HepG2 (cell line): ENCODE results near the gene GAL3ST2. TPM values are rescaled to one million over a fixed set of nuclear protein-coding genes. Genes with fewer than 3 reads are reported as not detected.
A peak's percentile ranks its signal among the peaks of the same experiment; 100 is the strongest.

ENCODE experiments used
- AGO2 ChIP-seq: fragments of 200-400 bp; formaldehyde crosslinking; optimal IDR thresholded peaks from 2 replicates; pipeline ENCODE3; 2017; ENCODE audit warnings: mild to moderate bottlenecking, low read depth, low read length, moderate library complexity
- FOSL1 ChIP-seq: sonication (generic); formaldehyde crosslinking; IDR thresholded peaks from 2 replicates; pipeline ENCODE4 v1.9.0; 2021; ENCODE audit warnings: missing genetic modification reagents, borderline replicate concordance
- GABPA ChIP-seq, 2 experiments: IDR thresholded peaks; 2 replicates each; pipeline ENCODE4 v1.6.1; 2011 to 2016; ENCODE audit warnings: low read depth in 2 of 2, low read length in 1 of 2, missing biosample characterization in 1 of 2, missing genetic modification characterization in 1 of 2
- PHF20 ChIP-seq: sonication (generic); formaldehyde crosslinking; IDR thresholded peaks from 2 replicates; pipeline ENCODE4 v1.5.0; 2020; ENCODE audit warnings: mild to moderate bottlenecking, missing genetic modification reagents
- SALL1 ChIP-seq: sonication (generic); formaldehyde crosslinking; IDR thresholded peaks from 2 replicates; pipeline ENCODE4 v1.8.0; 2022; ENCODE audit warnings: mild to moderate bottlenecking, missing genetic modification reagents
- ZFP90 ChIP-seq: sonication (generic); formaldehyde crosslinking; IDR thresholded peaks from 2 replicates; pipeline ENCODE4 v1.8.0; 2022; ENCODE audit warnings: missing genetic modification reagents, mild to moderate bottlenecking, inconsistent platforms, borderline replicate concordance
- ZNF260 ChIP-seq: sonication (generic); formaldehyde crosslinking; IDR thresholded peaks from 2 replicates; pipeline ENCODE4 v1.4.0; 2020; ENCODE audit warnings: missing genetic modification reagents, low read depth, mild to moderate bottlenecking, borderline replicate concordance
- ZNF263 ChIP-seq: sonication (generic); formaldehyde crosslinking; IDR thresholded peaks from 2 replicates; pipeline ENCODE4 v1.4.0; 2020; ENCODE audit warnings: missing genetic modification reagents
- ZNF292 ChIP-seq: sonication (generic); formaldehyde crosslinking; IDR thresholded peaks from 2 replicates; pipeline ENCODE4 v1.8.1; 2022; ENCODE audit warnings: mild to moderate bottlenecking, low read depth, missing genetic modification reagents, borderline replicate concordance
- ZNF343 ChIP-seq: sonication (generic); formaldehyde crosslinking; IDR thresholded peaks from 2 replicates; pipeline ENCODE4 v1.4.0; 2020; ENCODE audit warnings: mild to moderate bottlenecking, missing genetic modification reagents
- ZNF776 ChIP-seq: sonication (generic); formaldehyde crosslinking; IDR thresholded peaks from 2 replicates; pipeline ENCODE4 v1.4.0; 2020; ENCODE audit warnings: mild to moderate bottlenecking, missing genetic modification reagents
- polyA plus RNA-seq, 8 experiments: library from polyadenylated mRNA; depleted of rRNA in 3 of 8; stranded (reverse) in 7 of 8; unstranded in 1 of 8; fragments of >200 nt; fragmentation: Illumina TruSeq in 4 of 8; extraction: Trizol in 4 of 8; gene quantifications; 2 replicates each; pipeline versions ENCODE4 v1.2.1 to v1.2.3, GENCODE V29; 2011 to 2016; ENCODE audit warnings: low read depth in 4 of 8, missing spikeins in 1 of 8, mixed read lengths in 1 of 8; ENCODE audit not compliant: insufficient read depth in 1 of 8
- total RNA-seq, 5 experiments: library from RNA; depleted of rRNA; stranded (reverse); fragments of >200 nt; fragmentation: Illumina TruSeq; extraction: Trizol; gene quantifications; 2 replicates each; pipeline ENCODE4 v1.2.3, GENCODE V29; 2016; ENCODE audit warnings: low read depth in 1 of 5
- TF ChIP-seq, protein P1 (sequence below): sonication (generic); formaldehyde crosslinking; conservative IDR thresholded peaks from 2 replicates; pipeline ENCODE4 v1.4.0; 2020; ENCODE audit warnings: mild to moderate bottlenecking, missing genetic modification reagents, moderate library complexity
- TF ChIP-seq, protein P2 (sequence below): IDR thresholded peaks from 2 replicates; pipeline ENCODE4 v1.6.1; 2016; ENCODE audit warnings: mild to moderate bottlenecking, missing biosample characterization, missing genetic modification reagents
- TF ChIP-seq, protein P3 (sequence below): sonication (generic); formaldehyde crosslinking; IDR thresholded peaks from 2 replicates; pipeline ENCODE4 v1.5.0; 2020; ENCODE audit warnings: mild to moderate bottlenecking, missing genetic modification reagents
- TF ChIP-seq, protein P4 (sequence below): sonication (generic); formaldehyde crosslinking; IDR thresholded peaks from 2 replicates; pipeline ENCODE4 v1.4.0; 2020; ENCODE audit warnings: mild to moderate bottlenecking, missing genetic modification reagents
- TF ChIP-seq, protein P5 (sequence below): sonication (generic); formaldehyde crosslinking; IDR thresholded peaks from 2 replicates; pipeline ENCODE4 v1.4.0; 2020; ENCODE audit warnings: missing genetic modification reagents
- TF ChIP-seq, protein P6 (sequence below): sonication (generic); formaldehyde crosslinking; IDR thresholded peaks from 2 replicates; pipeline ENCODE4 v1.5.1; 2020; ENCODE audit warnings: missing genetic modification reagents, mild to moderate bottlenecking, borderline replicate concordance

GAL3ST2 gene
- total and polyA plus RNA-seq, 2 of the 13 experiments (the other 11 are each of a cell fraction or from before 2014, with no cell fraction given), result 0.17 to 0.20 TPM

DNA sequence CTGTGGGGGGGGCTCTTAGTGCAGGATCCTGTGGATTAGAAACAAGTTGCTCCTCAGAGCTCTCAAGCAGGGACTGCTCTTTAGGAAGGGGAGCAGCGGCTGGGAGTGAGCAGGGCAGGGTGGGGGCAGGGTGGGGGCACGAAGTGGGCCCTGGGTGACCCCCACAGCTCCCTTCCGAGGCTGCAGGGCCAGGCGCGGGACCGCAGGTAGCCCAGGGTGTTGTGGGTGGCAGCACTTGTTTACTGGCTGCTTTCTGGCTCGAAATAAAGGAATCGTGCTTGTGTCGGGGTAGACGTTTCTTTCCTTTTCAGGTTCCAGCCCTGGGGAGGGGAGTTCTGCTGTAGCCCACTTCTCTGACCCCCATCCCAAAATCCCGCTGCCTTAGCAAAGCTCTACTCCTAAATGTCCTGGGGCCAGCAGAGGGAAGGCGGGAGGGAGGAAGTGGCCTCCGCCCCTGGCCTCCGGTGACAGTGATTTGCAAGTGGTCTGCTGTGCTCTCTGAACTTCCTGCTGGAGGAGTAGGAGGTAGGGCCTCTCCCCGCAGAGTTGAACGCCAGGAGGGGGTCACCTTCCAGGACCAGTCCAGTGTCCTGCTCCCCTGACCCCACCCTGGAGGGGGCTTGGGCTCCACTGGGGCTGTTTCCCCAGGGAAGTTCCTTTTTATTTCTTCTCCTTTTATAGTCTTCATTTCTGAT lies 40.7 kb downstream of the GAL3ST2 start (continued):
- TF ChIP-seq AGO2 (no peak), FOSL1 (CRISPR knock-in tag) (no peak), GABPA (IDR thresholded peaks at IDR 0.05; ENCODE audit: low read depth, low read length) (no peak), GABPA (CRISPR knock-in tag; IDR thresholded peaks at IDR 0.05; ENCODE audit: low read depth) (peak; percentile 49; the same call in 1 of the 2 replicates), ZNF776 (CRISPR knock-in tag) (no peak), ZNF260 (CRISPR knock-in tag) (no peak), SALL1 (peak; percentile 43), ZFP90 (CRISPR knock-in tag) (no peak), ZNF292 (no peak), ZNF263 (CRISPR knock-in tag) (peak; percentile 68), ZNF343 (CRISPR knock-in tag) (no peak), PHF20 (CRISPR knock-in tag) (no peak)
- TF ChIP-seq, protein P1, sequence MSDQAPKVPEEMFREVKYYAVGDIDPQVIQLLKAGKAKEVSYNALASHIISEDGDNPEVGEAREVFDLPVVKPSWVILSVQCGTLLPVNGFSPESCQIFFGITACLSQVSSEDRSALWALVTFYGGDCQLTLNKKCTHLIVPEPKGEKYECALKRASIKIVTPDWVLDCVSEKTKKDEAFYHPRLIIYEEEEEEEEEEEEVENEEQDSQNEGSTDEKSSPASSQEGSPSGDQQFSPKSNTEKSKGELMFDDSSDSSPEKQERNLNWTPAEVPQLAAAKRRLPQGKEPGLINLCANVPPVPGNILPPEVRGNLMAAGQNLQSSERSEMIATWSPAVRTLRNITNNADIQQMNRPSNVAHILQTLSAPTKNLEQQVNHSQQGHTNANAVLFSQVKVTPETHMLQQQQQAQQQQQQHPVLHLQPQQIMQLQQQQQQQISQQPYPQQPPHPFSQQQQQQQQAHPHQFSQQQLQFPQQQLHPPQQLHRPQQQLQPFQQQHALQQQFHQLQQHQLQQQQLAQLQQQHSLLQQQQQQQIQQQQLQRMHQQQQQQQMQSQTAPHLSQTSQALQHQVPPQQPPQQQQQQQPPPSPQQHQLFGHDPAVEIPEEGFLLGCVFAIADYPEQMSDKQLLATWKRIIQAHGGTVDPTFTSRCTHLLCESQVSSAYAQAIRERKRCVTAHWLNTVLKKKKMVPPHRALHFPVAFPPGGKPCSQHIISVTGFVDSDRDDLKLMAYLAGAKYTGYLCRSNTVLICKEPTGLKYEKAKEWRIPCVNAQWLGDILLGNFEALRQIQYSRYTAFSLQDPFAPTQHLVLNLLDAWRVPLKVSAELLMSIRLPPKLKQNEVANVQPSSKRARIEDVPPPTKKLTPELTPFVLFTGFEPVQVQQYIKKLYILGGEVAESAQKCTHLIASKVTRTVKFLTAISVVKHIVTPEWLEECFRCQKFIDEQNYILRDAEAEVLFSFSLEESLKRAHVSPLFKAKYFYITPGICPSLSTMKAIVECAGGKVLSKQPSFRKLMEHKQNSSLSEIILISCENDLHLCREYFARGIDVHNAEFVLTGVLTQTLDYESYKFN (CRISPR knock-in tag), result peak; percentile 52
- TF ChIP-seq, protein P2, sequence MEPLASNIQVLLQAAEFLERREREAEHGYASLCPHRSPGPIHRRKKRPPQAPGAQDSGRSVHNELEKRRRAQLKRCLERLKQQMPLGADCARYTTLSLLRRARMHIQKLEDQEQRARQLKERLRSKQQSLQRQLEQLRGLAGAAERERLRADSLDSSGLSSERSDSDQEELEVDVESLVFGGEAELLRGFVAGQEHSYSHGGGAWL, result 0 out of 2 replicates have a peak, but pooled peaks have one; percentile 19
- TF ChIP-seq, protein P3, sequence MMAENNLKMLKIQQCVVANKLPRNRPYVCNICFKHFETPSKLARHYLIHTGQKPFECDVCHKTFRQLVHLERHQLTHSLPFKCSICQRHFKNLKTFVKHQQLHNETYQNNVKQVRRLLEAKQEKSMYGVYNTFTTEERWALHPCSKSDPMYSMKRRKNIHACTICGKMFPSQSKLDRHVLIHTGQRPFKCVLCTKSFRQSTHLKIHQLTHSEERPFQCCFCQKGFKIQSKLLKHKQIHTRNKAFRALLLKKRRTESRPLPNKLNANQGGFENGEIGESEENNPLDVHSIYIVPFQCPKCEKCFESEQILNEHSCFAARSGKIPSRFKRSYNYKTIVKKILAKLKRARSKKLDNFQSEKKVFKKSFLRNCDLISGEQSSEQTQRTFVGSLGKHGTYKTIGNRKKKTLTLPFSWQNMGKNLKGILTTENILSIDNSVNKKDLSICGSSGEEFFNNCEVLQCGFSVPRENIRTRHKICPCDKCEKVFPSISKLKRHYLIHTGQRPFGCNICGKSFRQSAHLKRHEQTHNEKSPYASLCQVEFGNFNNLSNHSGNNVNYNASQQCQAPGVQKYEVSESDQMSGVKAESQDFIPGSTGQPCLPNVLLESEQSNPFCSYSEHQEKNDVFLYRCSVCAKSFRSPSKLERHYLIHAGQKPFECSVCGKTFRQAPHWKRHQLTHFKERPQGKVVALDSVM (CRISPR knock-in tag), result peak; percentile 99
- TF ChIP-seq, protein P4, sequence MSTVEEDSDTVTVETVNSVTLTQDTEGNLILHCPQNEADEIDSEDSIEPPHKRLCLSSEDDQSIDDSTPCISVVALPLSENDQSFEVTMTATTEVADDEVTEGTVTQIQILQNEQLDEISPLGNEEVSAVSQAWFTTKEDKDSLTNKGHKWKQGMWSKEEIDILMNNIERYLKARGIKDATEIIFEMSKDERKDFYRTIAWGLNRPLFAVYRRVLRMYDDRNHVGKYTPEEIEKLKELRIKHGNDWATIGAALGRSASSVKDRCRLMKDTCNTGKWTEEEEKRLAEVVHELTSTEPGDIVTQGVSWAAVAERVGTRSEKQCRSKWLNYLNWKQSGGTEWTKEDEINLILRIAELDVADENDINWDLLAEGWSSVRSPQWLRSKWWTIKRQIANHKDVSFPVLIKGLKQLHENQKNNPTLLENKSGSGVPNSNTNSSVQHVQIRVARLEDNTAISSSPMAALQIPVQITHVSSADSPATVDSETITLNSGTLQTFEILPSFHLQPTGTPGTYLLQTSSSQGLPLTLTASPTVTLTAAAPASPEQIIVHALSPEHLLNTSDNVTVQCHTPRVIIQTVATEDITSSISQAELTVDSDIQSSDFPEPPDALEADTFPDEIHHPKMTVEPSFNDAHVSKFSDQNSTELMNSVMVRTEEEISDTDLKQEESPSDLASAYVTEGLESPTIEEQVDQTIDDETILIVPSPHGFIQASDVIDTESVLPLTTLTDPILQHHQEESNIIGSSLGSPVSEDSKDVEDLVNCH (CRISPR knock-in tag), result no peak
- TF ChIP-seq, protein P5, sequence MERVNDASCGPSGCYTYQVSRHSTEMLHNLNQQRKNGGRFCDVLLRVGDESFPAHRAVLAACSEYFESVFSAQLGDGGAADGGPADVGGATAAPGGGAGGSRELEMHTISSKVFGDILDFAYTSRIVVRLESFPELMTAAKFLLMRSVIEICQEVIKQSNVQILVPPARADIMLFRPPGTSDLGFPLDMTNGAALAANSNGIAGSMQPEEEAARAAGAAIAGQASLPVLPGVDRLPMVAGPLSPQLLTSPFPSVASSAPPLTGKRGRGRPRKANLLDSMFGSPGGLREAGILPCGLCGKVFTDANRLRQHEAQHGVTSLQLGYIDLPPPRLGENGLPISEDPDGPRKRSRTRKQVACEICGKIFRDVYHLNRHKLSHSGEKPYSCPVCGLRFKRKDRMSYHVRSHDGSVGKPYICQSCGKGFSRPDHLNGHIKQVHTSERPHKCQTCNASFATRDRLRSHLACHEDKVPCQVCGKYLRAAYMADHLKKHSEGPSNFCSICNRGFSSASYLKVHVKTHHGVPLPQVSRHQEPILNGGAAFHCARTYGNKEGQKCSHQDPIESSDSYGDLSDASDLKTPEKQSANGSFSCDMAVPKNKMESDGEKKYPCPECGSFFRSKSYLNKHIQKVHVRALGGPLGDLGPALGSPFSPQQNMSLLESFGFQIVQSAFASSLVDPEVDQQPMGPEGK (CRISPR knock-in tag), result peak; percentile 37
- TF ChIP-seq, protein P6, sequence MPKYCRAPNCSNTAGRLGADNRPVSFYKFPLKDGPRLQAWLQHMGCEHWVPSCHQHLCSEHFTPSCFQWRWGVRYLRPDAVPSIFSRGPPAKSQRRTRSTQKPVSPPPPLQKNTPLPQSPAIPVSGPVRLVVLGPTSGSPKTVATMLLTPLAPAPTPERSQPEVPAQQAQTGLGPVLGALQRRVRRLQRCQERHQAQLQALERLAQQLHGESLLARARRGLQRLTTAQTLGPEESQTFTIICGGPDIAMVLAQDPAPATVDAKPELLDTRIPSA (CRISPR knock-in tag), result peak; percentile 41; the same call in 1 of the 2 replicates
